Bronchial epithelial cell (primary cell): ENCODE measurements around the gene TTYH2. TPM values are rescaled to one million over a fixed set of nuclear protein-coding genes. Genes with fewer than 3 reads are reported as not detected.
"Not testable (repeated sequence)": the region's sequence is repeated elsewhere in the genome, so short reads cannot be mapped to it uniquely, and the experiment has no call there.

Source experiments
- DNase-seq: peaks from one replicate; pipeline ENCODE4 v3.0.0-alpha.2; 2010; ENCODE audit warnings: low read depth
- FAIRE-seq: peaks from 2 replicates; lab custom pipeline; 2011; peaks lifted over from hg19 to GRCh38; lab: Jason Lieb, UNC
- H3K27me3 ChIP-seq: 2 replicates; pipeline ENCODE4 v1.5.1; 2011; ENCODE audit warnings: low read length; ENCODE audit not compliant: control insufficient read depth, insufficient read depth
- H3K36me3 ChIP-seq: 2 replicates; pipeline ENCODE4 v1.5.1; 2011; ENCODE audit warnings: low read length; ENCODE audit not compliant: control insufficient read depth, insufficient read depth
- H3K4me3 ChIP-seq: 2 replicates; pipeline ENCODE4 v1.5.1; 2011; ENCODE audit warnings: mild to moderate bottlenecking, low read depth, low read length, control low read depth
- total RNA-seq: library from RNA; depleted of rRNA; stranded (reverse); fragments of >200 nt; gene quantifications from 2 replicates; pipeline ENCODE4 v1.2.1, GENCODE V29; 2014
- TF ChIP-seq, protein P1 (sequence below): IDR thresholded peaks from 2 replicates; pipeline ENCODE4 v1.5.1; 2011; ENCODE audit warnings: mild to moderate bottlenecking, moderate library complexity, low read length, control low read depth, inconsistent platforms; ENCODE audit not compliant: insufficient read depth, severe bottlenecking

The TTYH2 gene
- total RNA-seq, 1 donor from 2014 or later: 2.4 TPM

DNA sequence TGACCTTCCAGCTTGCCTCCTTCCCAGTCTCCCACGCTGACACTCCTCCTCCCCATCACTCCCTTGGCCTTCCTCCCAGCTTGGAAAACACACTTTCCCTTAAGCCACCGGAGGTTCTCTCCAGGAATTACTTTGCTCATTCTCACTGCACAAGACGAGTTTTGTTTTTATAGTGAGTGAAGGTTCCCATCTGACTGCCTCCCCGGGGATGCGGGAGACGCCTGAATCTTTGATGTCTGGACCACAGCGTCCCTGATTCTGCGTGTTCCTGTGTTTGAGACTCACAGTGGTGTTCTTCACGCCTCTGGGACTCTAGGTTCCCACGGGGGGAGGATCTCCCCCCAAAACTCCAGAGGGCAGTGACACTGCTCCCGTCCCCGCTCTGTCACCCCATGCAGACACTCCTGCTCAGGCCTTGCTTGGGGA, 62.7 kb downstream of the TTYH2 start:
- no peaks in the 10 kb centered on the region for H3K36me3 ChIP-seq
- H3K27me3 ChIP-seq: peaks cover 15% of the 10 kb centered on the region
- no peak for DNase-seq
- no peak for FAIRE-seq
- TF ChIP-seq, protein P1, sequence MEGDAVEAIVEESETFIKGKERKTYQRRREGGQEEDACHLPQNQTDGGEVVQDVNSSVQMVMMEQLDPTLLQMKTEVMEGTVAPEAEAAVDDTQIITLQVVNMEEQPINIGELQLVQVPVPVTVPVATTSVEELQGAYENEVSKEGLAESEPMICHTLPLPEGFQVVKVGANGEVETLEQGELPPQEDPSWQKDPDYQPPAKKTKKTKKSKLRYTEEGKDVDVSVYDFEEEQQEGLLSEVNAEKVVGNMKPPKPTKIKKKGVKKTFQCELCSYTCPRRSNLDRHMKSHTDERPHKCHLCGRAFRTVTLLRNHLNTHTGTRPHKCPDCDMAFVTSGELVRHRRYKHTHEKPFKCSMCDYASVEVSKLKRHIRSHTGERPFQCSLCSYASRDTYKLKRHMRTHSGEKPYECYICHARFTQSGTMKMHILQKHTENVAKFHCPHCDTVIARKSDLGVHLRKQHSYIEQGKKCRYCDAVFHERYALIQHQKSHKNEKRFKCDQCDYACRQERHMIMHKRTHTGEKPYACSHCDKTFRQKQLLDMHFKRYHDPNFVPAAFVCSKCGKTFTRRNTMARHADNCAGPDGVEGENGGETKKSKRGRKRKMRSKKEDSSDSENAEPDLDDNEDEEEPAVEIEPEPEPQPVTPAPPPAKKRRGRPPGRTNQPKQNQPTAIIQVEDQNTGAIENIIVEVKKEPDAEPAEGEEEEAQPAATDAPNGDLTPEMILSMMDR: no peak
- H3K4me3 ChIP-seq: no peak overlapping the region

DNA sequence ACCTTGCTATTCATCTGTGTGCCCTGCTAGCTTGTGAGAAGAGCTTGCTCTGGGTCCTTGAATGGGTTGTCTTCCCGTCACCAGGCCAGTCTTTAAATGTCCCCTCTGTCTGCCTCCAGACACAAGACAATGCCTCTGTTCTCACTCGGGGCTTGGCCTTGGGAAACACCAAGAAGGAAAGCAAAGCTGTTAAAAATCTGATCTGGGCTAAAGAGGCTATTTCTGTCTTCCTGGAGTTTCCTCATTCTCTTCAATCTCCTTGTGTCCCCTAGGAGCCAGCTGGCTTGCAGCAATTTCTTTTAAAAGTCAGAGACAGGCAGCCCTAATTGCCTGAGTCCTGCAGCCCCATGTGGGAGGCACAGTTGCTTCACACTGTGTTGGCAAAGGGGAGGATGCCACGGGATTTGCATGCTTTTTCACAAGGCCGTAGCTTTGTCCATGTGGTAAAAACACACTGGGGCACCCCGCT, 63.2 kb downstream of the TTYH2 start:
- TF ChIP-seq, protein P1: no peak
- Histone ChIP-seq H3K4me3 (no peak overlapping the region), H3K36me3 (no peaks in the 10 kb centered on the region), H3K27me3 (peaks cover 15% of the 10 kb centered on the region)
- FAIRE-seq: no peak
- no peak for DNase-seq

DNA sequence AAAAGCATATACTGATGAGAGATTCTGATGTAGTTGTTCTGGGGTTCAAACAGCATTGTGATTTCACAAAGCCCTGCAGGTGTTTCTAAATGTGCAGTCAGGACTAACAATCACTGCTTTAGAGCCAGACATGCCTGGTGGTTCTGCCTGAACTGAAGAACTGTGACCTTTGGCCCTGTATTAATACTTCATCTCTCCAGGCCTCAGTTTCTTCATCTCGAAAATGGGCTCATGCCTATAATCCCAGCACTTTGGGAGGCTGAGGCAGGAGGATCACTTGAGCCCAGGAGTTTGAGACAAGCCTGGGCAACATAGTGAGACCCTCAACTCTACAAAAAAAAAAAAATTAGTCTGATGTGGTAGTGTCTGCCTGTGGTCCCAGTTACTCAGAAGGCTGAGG, 64.6 kb downstream of the TTYH2 start:
- Histone ChIP-seq H3K36me3 (no peaks in the 10 kb centered on the region), H3K27me3 (peaks cover 15% of the 10 kb centered on the region)
- FAIRE-seq: no peak

DNA sequence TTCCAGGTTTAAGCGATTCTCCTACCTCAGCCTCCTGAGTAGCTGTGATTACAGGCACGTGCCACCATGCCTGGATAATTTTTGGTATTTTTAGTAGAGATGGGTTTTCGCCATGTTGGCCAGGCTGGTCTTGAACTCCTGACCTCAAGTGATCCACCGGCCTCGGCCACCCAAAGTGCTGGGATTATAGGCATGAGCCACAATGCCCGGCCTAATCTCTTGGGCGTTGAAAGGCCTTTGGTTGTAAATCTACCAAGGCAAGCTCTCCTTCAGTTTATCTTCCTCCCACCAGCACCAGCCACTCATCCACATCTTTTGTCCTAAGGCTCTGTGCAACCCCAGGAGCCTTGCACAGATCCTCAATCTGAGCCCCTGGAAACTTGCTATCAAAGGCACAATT, 66.2 kb downstream of the TTYH2 start:
- not testable (repeated sequence) for DNase-seq, H3K4me3 ChIP-seq, H3K27me3 ChIP-seq, H3K36me3 ChIP-seq, FAIRE-seq

More for the DNA sequence above, 64.6 kb downstream of the TTYH2 start:
- TF ChIP-seq, protein P1: no peak
- no peak overlapping the region for H3K4me3 ChIP-seq
- DNase-seq: no peak

DNA sequence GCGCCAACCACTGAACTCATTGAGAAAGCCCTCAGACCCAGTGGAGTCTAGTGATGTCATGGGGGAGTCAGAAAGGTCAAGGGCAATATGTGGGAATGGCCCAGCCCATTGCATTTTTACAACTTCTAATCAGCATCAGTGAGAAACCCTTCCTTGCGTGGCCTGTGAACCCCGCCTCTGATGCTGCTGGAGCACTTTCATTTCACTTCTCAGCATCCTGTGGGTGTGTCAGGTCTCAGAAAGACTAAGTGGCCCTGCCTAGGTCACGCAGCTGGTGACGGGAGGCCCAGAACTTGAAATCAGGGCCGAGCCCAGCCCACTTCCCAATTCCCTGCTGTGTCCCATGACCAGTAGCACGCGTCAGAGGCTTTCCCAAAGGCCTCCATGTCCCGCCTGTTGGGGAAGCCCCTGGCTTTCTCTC, 66.7 kb downstream of the TTYH2 start:
- DNase-seq (no peak), FAIRE-seq (no peak)
- TF ChIP-seq, protein P1: no peak
- H3K36me3 ChIP-seq: no peaks in the 10 kb centered on the region
- H3K27me3 ChIP-seq: peaks cover 4% of the 10 kb centered on the region
- H3K4me3 ChIP-seq: no peak overlapping the region

DNA sequence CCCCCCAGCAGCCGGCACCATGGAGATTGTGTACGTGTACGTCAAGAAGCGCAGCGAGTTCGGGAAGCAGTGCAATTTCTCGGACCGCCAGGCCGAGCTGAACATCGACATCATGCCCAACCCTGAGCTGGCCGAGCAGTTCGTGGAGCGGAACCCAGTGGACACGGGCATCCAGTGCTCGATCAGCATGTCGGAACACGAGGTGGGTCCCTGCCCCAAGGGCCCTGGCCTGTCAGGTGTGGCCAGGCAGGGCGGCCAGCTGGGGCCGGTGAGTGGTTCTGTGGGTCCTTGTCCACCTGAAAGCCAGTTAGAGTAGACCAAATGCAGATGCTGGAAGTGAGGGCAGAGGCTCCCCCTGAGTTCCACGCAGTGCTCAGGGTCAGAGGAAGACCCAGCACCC, 68.4 kb downstream of the TTYH2 start:
- no peak for FAIRE-seq
- H3K36me3 ChIP-seq: no peaks in the 10 kb centered on the region
- TF ChIP-seq, protein P1: no peak
- DNase-seq: no peak
- no peak overlapping the region for H3K4me3 ChIP-seq
- peaks cover 1% of the 10 kb centered on the region for H3K27me3 ChIP-seq

DNA sequence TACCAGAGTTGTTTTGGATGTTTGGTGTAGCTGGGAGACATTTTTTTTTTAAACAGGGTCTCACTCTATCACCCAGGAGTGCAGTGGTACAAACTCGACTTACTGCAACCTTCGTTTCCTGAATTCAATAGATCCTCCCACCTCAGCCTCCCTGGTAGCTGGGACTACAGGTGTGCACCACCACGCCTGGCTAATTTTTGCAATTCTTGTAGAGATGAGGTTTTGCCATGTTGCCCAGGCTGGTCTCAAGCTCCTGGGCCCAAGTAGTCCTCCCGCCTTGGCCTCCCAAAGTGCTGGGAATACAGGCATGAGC, 68.9 kb downstream of the TTYH2 start:
- H3K36me3 ChIP-seq, FAIRE-seq, H3K4me3 ChIP-seq, DNase-seq, H3K27me3 ChIP-seq: not testable (repeated sequence)
